PC-3 (cell line): ENCODE results near the gene EPC2.

Experiments used
- CTCF ChIP-seq: fragments of 300-600 bp; sonication (generic); conservative IDR thresholded peaks from 2 replicates; pipeline ENCODE4 v1.5.1; 2017; ENCODE audit warnings: antibody characterized with exemption, low read depth, mild to moderate bottlenecking, low read length
- EZH2 ChIP-seq: fragments of 300-600 bp; sonication (generic); IDR thresholded peaks from one replicate; pipeline ENCODE4 v1.6.1; 2017; ENCODE audit warnings: antibody characterized with exemption, mild to moderate bottlenecking, low read length; ENCODE audit not compliant: unreplicated experiment
- EZH2phosphoT487 ChIP-seq: fragments of 300-600 bp; sonication (generic); IDR thresholded peaks from 2 replicates; pipeline ENCODE4 v1.6.1; 2018; ENCODE audit warnings: mild to moderate bottlenecking, antibody characterized with exemption, low read length, borderline replicate concordance

- TF ChIP-seq CTCF (no peak), EZH2 (no peak), EZH2phosphoT487 (no peak)
Measured at GRCh38 chr2:148817210-148817708, 172.7 kb downstream of the EPC2 start.
